Left ventricle myocardium inferior (tissue), 1 donor: ENCODE measurements around the gene GRIA1. TPM values are rescaled to one million over a fixed set of nuclear protein-coding genes. Genes with fewer than 3 reads are reported as not detected.
"Not testable (repeated sequence)": the region's sequence is repeated elsewhere in the genome, so short reads cannot be mapped to it uniquely, and the experiment has no call there.

Experiments
- DNase-seq: peaks from one replicate; pipeline ENCODE4 v3.0.0-alpha.2; 2020
- H3K27ac ChIP-seq: fragments of 200-600 bp; replicated peaks from 2 replicates; pipeline ENCODE4 v1.8.0; 2021
- H3K27me3 ChIP-seq: fragments of 200-600 bp; 2 replicates; pipeline ENCODE4 v1.8.0; 2021; ENCODE audit warnings: low read depth
- H3K36me3 ChIP-seq: fragments of 200-600 bp; 2 replicates; pipeline ENCODE4 v1.8.0; 2021
- H3K4me1 ChIP-seq: fragments of 200-600 bp; 2 replicates; pipeline ENCODE4 v1.8.0; 2021
- H3K4me3 ChIP-seq: fragments of 200-600 bp; 2 replicates; pipeline ENCODE4 v1.8.0; 2021; ENCODE audit warnings: mild to moderate bottlenecking, moderate library complexity
- H3K9me3 ChIP-seq: fragments of 200-600 bp; replicated peaks from 2 replicates; pipeline ENCODE4 v1.8.0; 2021
- intact Hi-C: fragments of 100-400 bp; cut with micrococcal nuclease; formaldehyde crosslinking; loops from one replicate; pipeline ENCODE4 v1.11.0; 2022
- total RNA-seq: library from RNA; stranded (reverse); fragmentation: NEBNext Ultra II Directional; extraction: Animal tissue kit (Norgen Biotek cat#: 25700); gene quantifications from one replicate; pipeline ENCODE4 v1.2.1, GENCODE V29; 2021
- TF ChIP-seq, protein P1 (sequence below): fragments of 200-600 bp; IDR thresholded peaks from 2 replicates; pipeline ENCODE4 v1.8.0; 2021; ENCODE audit warnings: antibody characterized with exemption, mild to moderate bottlenecking, borderline replicate concordance
- donor health status: DM: no; HTN: yes; CAD: no; lungs with severe emphysema.

Gene GRIA1
- total RNA-seq, 1 donor from 2014 or later = 0.14 TPM

DNA sequence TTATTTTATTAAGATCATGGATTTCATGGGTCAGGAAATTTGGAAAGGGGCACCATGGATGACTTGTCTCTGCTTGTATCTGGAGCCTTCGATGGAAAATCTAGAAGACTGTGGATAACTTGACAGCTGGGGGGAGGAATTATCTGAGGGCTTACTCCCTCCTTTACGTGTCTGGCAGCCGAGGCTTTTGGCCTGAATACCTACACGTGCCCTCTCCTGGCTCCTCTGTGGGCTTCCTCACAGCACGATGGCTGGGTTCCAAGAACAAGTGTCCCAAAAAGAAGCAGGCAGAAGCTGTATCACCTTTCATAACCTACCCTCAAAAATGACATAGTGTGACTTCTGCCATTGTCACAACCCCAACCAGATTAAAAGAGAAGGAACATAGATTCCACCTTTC is 228.9 kb downstream of the GRIA1 start:
- H3K9me3 ChIP-seq = no peaks in the 10 kb centered on the region
- no peaks in the 10 kb centered on the region for H3K27me3 ChIP-seq
- H3K27ac ChIP-seq = no peak overlapping the region
- intact Hi-C loops = no loop called here
- peak; percentile 28 for DNase-seq
- H3K36me3 ChIP-seq = no peaks in the 10 kb centered on the region
- H3K4me1 ChIP-seq = peaks cover 5% of the 10 kb centered on the region
- TF ChIP-seq, protein P1, sequence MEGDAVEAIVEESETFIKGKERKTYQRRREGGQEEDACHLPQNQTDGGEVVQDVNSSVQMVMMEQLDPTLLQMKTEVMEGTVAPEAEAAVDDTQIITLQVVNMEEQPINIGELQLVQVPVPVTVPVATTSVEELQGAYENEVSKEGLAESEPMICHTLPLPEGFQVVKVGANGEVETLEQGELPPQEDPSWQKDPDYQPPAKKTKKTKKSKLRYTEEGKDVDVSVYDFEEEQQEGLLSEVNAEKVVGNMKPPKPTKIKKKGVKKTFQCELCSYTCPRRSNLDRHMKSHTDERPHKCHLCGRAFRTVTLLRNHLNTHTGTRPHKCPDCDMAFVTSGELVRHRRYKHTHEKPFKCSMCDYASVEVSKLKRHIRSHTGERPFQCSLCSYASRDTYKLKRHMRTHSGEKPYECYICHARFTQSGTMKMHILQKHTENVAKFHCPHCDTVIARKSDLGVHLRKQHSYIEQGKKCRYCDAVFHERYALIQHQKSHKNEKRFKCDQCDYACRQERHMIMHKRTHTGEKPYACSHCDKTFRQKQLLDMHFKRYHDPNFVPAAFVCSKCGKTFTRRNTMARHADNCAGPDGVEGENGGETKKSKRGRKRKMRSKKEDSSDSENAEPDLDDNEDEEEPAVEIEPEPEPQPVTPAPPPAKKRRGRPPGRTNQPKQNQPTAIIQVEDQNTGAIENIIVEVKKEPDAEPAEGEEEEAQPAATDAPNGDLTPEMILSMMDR = no peak
- no peak overlapping the region for H3K4me3 ChIP-seq

DNA sequence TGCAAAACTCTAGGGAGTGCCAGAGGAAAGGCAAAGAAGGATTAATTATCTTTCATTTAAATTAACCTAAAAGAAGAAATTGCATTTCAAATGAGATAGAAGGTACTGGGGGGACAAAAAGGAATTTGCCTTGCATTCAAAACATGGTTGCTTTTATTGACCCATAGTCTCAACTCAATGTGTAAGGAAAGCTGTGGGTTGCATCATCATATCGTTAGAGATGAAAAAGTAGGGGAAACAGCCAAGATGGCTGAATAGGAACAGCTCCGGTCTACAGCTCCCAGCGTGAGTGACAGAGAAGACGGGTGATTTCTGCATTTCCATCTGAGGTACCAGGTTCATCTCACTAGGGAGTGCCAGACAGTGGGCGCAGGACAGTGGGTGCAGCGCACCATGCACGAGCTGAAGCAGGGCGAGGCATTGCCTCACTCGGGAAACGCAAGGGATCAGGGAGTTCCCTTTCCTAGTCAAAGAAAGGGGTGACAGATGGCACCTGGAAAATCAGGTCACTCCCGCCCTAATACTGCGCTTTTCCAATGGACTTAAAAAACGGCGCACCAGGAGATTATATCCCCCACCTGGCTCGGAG is 232.6 kb downstream of the GRIA1 start:
- intact Hi-C loops, H3K4me3 ChIP-seq, H3K36me3 ChIP-seq, H3K27ac ChIP-seq, H3K4me1 ChIP-seq, H3K9me3 ChIP-seq, H3K27me3 ChIP-seq, DNase-seq: not testable (repeated sequence)

DNA sequence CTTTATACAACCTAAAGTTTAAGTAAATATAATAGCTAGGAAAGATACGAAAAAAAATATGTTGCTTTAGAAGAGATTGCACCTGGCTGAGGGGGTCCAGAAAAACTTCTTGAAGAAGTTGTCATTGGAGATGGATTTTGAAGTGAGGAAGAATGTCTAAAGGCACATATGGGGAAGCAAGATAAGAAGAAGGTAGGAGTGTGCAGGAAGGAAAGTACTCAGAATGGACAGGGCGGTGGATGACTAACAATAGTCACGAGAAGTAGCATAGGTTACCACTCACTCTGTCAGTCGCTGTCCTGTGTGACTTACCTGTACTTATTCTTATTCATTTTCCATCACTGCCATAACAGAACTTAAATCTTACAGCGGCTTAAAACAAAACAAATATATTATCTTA is 251.6 kb downstream of the GRIA1 start:
- TF ChIP-seq, protein P1 = no peak
- intact Hi-C loops = no loop called here
- no peak overlapping the region for H3K4me3 ChIP-seq
- H3K9me3 ChIP-seq = no peaks in the 10 kb centered on the region
- no peak for DNase-seq
- no peak overlapping the region for H3K27ac ChIP-seq
- H3K27me3 ChIP-seq = no peaks in the 10 kb centered on the region
- H3K36me3 ChIP-seq = no peaks in the 10 kb centered on the region
- H3K4me1 ChIP-seq = no peaks in the 10 kb centered on the region

DNA sequence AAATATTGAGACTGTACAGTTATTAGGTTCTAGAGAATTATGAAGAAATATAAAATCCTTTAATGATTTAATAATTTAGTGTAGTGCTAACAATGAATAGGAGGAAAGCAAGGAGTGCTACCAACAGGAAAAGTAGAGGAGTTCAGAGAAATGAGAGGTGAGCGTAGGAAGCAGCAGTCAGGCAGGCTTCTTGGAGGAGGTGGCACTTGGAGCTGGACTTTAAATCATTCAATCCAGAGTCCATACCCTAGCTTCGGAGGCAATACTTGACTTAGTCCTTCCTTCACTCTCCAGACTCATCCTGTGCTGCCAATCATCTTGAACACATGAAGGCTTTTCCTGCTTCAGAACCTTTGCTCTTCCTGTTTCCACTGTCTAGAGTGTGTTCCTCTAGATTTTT is 254.3 kb downstream of the GRIA1 start:
- Histone ChIP-seq H3K27ac (no peak overlapping the region), H3K36me3 (no peaks in the 10 kb centered on the region), H3K27me3 (no peaks in the 10 kb centered on the region), H3K9me3 (no peaks in the 10 kb centered on the region), H3K4me3 (no peak overlapping the region), H3K4me1 (no peaks in the 10 kb centered on the region)
- no peak for DNase-seq
- intact Hi-C loops = no loop called here
- TF ChIP-seq, protein P1 = no peak

DNA sequence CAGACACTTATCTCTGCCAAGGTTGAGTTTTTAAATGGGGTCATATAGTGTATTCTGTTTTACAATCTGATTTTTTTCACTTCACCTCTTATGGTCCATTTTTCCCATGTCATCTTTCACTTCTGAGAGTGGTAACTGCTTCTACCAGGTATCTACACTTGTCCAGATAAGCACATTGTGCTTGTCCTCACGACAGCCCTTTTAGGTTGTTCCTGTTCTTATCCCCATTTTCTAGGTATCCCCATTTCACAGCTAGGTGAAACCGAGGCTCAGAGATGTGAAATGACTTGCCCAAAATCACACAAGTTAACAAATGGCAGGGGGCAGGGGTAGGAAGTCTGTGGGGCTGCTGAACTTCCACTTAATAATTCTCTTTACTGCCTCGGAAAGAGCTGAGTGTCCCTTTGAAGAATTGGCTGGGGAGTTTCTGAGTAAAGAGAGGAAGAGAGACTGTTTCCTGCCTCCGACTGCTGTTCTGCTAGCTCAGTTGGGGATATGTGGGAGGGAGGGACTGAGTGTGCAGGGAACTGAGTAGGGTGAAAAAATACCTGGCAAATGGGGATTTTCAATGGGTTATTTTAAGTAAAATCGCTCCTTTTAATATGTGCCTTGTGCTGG is 255.4 kb downstream of the GRIA1 start:
- intact Hi-C loops = no loop called here
- Histone ChIP-seq H3K36me3 (no peaks in the 10 kb centered on the region), H3K9me3 (no peaks in the 10 kb centered on the region), H3K4me3 (no peak overlapping the region), H3K4me1 (no peaks in the 10 kb centered on the region), H3K27ac (no peak overlapping the region), H3K27me3 (no peaks in the 10 kb centered on the region)
- TF ChIP-seq, protein P1 = no peak
- no peak for DNase-seq

DNA sequence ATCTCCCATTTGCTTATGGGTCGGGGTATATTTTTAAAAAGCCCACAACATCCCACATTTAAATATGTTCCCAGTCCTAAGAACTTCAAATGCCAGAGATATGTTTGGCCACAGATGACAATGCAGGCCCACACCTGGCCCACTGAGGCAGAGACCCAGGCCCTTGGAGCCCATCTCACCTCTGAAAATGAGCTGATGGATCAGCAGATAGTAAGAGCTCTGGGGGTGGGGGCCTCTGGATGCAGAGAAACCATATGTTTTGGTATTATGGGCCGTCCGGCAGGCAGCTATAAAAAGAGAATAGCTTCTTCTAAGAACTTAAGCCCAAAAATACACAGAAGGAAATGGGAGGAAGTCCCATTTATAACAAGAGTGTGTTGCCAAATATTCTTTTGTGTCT is 256.0 kb downstream of the GRIA1 start:
- DNase-seq = no peak
- no peaks in the 10 kb centered on the region for H3K27me3 ChIP-seq
- H3K9me3 ChIP-seq = no peaks in the 10 kb centered on the region
- H3K4me3 ChIP-seq = no peak overlapping the region
- intact Hi-C loops = no loop called here
- TF ChIP-seq, protein P1 = no peak
- no peaks in the 10 kb centered on the region for H3K36me3 ChIP-seq
- H3K27ac ChIP-seq = no peak overlapping the region
- H3K4me1 ChIP-seq = no peaks in the 10 kb centered on the region
